H1 (cell line): Measurements from ENCODE around the gene SIT1.
"Not testable (repeated sequence)": the region's sequence is repeated elsewhere in the genome, so short reads cannot be mapped to it uniquely, and the experiment has no call there.

Experiments used
- CEBPB ChIP-seq: IDR thresholded peaks from 2 replicates; pipeline ENCODE4 v1.6.1; 2012; ENCODE audit warnings: low read depth, low read length
- CTCF ChIP-seq, 3 experiments: IDR thresholded peaks; 1 replicate in 2 of 3; 2 replicates in 1 of 3; pipeline versions ENCODE4 v1.5.1 to v1.6.1; 2011; ENCODE audit warnings: low read length in 3 of 3, mild to moderate bottlenecking in 3 of 3, inconsistent platforms in 2 of 3, low read depth in 1 of 3, moderate library complexity in 1 of 3; ENCODE audit not compliant: insufficient read depth in 1 of 3; ENCODE audit errors: control extremely low read depth in 1 of 3
- RNF2 ChIP-seq: fragments of 200-900, 300-1000 bp; sonication (generic); IDR thresholded peaks from 2 replicates; pipeline ENCODE4 v1.7.1; 2016; ENCODE audit warnings: borderline replicate concordance, low read depth, mild to moderate bottlenecking, antibody characterized with exemption, low read length; ENCODE audit not compliant: poor library complexity, severe bottlenecking; ENCODE audit errors: missing control alignments
- RXRA ChIP-seq: IDR thresholded peaks from 2 replicates; pipeline ENCODE4 v1.6.1; 2011; ENCODE audit warnings: low read depth, mild to moderate bottlenecking, low read length, moderate library complexity; ENCODE audit not compliant: insufficient read depth
- SIN3A ChIP-seq, 2 experiments: IDR thresholded peaks in 1 of 2; conservative IDR thresholded peaks in 1 of 2; 2 replicates each; pipeline ENCODE4 v1.6.1; 2011 to 2012; ENCODE audit warnings: low read length in 2 of 2, improper control_type of control experiment in 1 of 2, low read depth in 1 of 2, mild to moderate bottlenecking in 1 of 2
- USF2 ChIP-seq: IDR thresholded peaks from 2 replicates; pipeline ENCODE4 v1.6.1; 2011; ENCODE audit warnings: low read length, improper control_type of control experiment
- YY1 ChIP-seq: IDR thresholded peaks from 2 replicates; pipeline ENCODE4 v1.6.1; 2011; ENCODE audit warnings: low read depth, mild to moderate bottlenecking, low read length
- TF ChIP-seq, protein P1 (sequence below): fragments of 300-600 bp; sonication (generic); IDR thresholded peaks from 2 replicates; pipeline ENCODE4 v1.7.1; 2012; ENCODE audit warnings: low read length, moderate library complexity, mild to moderate bottlenecking, inconsistent platforms; ENCODE audit not compliant: insufficient replicate concordance

DNA sequence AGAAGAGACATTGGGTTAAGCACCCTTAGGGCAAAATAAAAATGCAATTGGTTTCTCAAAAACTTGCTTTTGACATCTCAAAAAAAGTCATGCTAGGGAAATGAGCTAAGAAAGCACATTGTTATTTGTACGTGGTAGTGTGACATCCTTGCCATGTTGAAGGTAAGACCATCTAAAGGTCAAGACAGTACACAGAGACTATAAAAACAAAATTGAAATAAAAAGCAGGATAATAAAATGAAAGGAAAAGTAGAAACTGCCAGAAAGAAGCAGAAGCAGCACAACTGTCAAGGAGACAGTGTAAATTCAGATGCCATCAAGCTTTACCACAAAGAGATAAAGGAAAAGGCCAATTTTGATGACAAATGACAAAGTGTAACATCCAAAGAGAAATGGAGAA, 11.5 kb downstream of the SIT1 start:
- TF ChIP-seq CTCF (IDR thresholded peaks at IDR 0.05; ENCODE audit: control extremely low read depth in 1 of 3, insufficient read depth in 1 of 3, low read depth in 1 of 3, low read length in 3 of 3); YY1; RXRA; RNF2; SIN3A (conservative IDR thresholded peaks at IDR 0.05 in 1 of 2, IDR thresholded peaks at IDR 0.05 in 1 of 2; ENCODE audit: low read depth in 1 of 2, low read length in 2 of 2); CEBPB; USF2: not testable (repeated sequence)
- TF ChIP-seq, protein P1, sequence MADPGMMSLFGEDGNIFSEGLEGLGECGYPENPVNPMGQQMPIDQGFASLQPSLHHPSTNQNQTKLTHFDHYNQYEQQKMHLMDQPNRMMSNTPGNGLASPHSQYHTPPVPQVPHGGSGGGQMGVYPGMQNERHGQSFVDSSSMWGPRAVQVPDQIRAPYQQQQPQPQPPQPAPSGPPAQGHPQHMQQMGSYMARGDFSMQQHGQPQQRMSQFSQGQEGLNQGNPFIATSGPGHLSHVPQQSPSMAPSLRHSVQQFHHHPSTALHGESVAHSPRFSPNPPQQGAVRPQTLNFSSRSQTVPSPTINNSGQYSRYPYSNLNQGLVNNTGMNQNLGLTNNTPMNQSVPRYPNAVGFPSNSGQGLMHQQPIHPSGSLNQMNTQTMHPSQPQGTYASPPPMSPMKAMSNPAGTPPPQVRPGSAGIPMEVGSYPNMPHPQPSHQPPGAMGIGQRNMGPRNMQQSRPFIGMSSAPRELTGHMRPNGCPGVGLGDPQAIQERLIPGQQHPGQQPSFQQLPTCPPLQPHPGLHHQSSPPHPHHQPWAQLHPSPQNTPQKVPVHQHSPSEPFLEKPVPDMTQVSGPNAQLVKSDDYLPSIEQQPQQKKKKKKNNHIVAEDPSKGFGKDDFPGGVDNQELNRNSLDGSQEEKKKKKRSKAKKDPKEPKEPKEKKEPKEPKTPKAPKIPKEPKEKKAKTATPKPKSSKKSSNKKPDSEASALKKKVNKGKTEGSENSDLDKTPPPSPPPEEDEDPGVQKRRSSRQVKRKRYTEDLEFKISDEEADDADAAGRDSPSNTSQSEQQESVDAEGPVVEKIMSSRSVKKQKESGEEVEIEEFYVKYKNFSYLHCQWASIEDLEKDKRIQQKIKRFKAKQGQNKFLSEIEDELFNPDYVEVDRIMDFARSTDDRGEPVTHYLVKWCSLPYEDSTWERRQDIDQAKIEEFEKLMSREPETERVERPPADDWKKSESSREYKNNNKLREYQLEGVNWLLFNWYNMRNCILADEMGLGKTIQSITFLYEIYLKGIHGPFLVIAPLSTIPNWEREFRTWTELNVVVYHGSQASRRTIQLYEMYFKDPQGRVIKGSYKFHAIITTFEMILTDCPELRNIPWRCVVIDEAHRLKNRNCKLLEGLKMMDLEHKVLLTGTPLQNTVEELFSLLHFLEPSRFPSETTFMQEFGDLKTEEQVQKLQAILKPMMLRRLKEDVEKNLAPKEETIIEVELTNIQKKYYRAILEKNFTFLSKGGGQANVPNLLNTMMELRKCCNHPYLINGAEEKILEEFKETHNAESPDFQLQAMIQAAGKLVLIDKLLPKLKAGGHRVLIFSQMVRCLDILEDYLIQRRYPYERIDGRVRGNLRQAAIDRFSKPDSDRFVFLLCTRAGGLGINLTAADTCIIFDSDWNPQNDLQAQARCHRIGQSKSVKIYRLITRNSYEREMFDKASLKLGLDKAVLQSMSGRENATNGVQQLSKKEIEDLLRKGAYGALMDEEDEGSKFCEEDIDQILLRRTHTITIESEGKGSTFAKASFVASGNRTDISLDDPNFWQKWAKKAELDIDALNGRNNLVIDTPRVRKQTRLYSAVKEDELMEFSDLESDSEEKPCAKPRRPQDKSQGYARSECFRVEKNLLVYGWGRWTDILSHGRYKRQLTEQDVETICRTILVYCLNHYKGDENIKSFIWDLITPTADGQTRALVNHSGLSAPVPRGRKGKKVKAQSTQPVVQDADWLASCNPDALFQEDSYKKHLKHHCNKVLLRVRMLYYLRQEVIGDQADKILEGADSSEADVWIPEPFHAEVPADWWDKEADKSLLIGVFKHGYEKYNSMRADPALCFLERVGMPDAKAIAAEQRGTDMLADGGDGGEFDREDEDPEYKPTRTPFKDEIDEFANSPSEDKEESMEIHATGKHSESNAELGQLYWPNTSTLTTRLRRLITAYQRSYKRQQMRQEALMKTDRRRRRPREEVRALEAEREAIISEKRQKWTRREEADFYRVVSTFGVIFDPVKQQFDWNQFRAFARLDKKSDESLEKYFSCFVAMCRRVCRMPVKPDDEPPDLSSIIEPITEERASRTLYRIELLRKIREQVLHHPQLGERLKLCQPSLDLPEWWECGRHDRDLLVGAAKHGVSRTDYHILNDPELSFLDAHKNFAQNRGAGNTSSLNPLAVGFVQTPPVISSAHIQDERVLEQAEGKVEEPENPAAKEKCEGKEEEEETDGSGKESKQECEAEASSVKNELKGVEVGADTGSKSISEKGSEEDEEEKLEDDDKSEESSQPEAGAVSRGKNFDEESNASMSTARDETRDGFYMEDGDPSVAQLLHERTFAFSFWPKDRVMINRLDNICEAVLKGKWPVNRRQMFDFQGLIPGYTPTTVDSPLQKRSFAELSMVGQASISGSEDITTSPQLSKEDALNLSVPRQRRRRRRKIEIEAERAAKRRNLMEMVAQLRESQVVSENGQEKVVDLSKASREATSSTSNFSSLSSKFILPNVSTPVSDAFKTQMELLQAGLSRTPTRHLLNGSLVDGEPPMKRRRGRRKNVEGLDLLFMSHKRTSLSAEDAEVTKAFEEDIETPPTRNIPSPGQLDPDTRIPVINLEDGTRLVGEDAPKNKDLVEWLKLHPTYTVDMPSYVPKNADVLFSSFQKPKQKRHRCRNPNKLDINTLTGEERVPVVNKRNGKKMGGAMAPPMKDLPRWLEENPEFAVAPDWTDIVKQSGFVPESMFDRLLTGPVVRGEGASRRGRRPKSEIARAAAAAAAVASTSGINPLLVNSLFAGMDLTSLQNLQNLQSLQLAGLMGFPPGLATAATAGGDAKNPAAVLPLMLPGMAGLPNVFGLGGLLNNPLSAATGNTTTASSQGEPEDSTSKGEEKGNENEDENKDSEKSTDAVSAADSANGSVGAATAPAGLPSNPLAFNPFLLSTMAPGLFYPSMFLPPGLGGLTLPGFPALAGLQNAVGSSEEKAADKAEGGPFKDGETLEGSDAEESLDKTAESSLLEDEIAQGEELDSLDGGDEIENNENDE, result not testable (repeated sequence)
